Activated T-cell treated with anti-CD3 and anti-CD28 coated beads for 1 hour (primary cell): ENCODE measurements around the gene ADRM1.

Experiments
- DNase-seq: peaks from one replicate; pipeline ENCODE4 v3.0.0-alpha.2; 2020; ENCODE audit warnings: low read depth

The ADRM1 gene

GRCh38 chr20:62354811-62355341 is 52.1 kb downstream of the ADRM1 start:
- no peak for DNase-seq

DNA sequence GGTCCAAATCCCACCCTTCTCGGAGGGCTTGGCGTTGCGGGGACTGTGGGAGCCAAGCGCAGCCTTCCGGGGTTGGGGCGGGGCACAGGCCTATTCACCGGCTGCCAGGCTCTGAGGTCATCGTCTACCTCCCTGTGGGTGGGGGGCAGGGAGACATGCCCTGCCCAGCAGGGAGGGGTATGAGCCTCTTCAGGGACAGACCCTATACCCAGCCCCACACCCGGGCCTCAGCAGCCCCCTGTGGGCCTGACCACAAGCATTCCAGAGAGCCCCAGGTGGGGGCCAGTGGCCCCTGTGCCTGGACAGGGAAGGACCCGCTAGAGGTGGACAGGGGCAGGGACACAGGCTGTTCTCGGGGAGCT is 52.7 kb downstream of the ADRM1 start:
- no peak for DNase-seq

- DNase-seq: no peak
Measured at GRCh38 chr20:62355878-62356588, 53.2 kb downstream of the ADRM1 start.

GRCh38 chr20:62356589-62357186 is 53.9 kb downstream of the ADRM1 start:
- DNase-seq: no peak

GRCh38 chr20:62357187-62357667 is 54.4 kb downstream of the ADRM1 start:
- no peak for DNase-seq

- no peak for DNase-seq
Measured at GRCh38 chr20:62357681-62358080, 54.9 kb downstream of the ADRM1 start.
